SK-N-SH treated with all-trans-retinoic acid at 6 μM for 48 hours (cell line): Measurements from ENCODE around the gene NCOA4.
"Not testable (repeated sequence)": the region's sequence is repeated elsewhere in the genome, so short reads cannot be mapped to it uniquely, and the experiment has no call there.

Experiments used
- ATAC-seq: fragments of 200-7000 bp; cut with Tn5 transposase; 3 replicates; pipeline ENCODE4 v1.9.1; 2020; ENCODE audit warnings: mild to moderate bottlenecking, moderate library complexity
- ARNTL ChIP-seq: fragments of 450-650 bp; formaldehyde crosslinking; IDR thresholded peaks from 2 replicates; pipeline ENCODE4 v1.5.0; 2020; ENCODE audit warnings: low read depth, mild to moderate bottlenecking, moderate library complexity, borderline replicate concordance
- CREB5 ChIP-seq: fragments of 250-450 bp; sonication (Bioruptor Pico); IDR thresholded peaks from 2 replicates; pipeline ENCODE4 v1.5.1; 2020; ENCODE audit warnings: low read depth, mild to moderate bottlenecking, moderate library complexity
- CSDC2 ChIP-seq: fragments of 250-450 bp; sonication (Bioruptor Pico); IDR thresholded peaks from 2 replicates; pipeline ENCODE4 v1.5.0; 2020; ENCODE audit warnings: mild to moderate bottlenecking, moderate library complexity
- CSRNP3 ChIP-seq: fragments of 250-450 bp; sonication (Bioruptor Pico); IDR thresholded peaks from 2 replicates; pipeline ENCODE4 v1.5.1; 2021; ENCODE audit warnings: mild to moderate bottlenecking, moderate library complexity
- GLIS3 ChIP-seq: fragments of 250-450 bp; sonication (Bioruptor Pico); IDR thresholded peaks from 2 replicates; pipeline ENCODE4 v1.5.0; 2020; ENCODE audit warnings: mild to moderate bottlenecking, moderate library complexity
- OSR1 ChIP-seq: fragments of 250-450 bp; sonication (Bioruptor Pico); IDR thresholded peaks from 2 replicates; pipeline ENCODE4 v1.8.0; 2022; ENCODE audit warnings: moderate library complexity, mild to moderate bottlenecking, inconsistent platforms
- PATZ1 ChIP-seq: fragments of 250-450 bp; sonication (Bioruptor Pico); IDR thresholded peaks from 2 replicates; pipeline ENCODE4 v1.8.0; 2020; ENCODE audit warnings: mild to moderate bottlenecking, moderate library complexity, borderline replicate concordance
- PPARA ChIP-seq: fragments of 250-450 bp; sonication (Bioruptor Pico); IDR thresholded peaks from 2 replicates; pipeline ENCODE4 v1.5.0; 2020; ENCODE audit warnings: mild to moderate bottlenecking, borderline replicate concordance
- RARB ChIP-seq: fragments of 250-450 bp; sonication (Bioruptor Pico); IDR thresholded peaks from 2 replicates; pipeline ENCODE4 v1.8.0; 2021; ENCODE audit warnings: mild to moderate bottlenecking, moderate library complexity
- SNAI2 ChIP-seq: fragments of 250-450 bp; sonication (Bioruptor Pico); IDR thresholded peaks from 2 replicates; pipeline ENCODE4 v1.5.0; 2020; ENCODE audit warnings: mild to moderate bottlenecking, moderate library complexity
- TCF4 ChIP-seq: fragments of 250-450 bp; sonication (Bioruptor Pico); IDR thresholded peaks from 2 replicates; pipeline ENCODE4 v1.8.0; 2021; ENCODE audit warnings: mild to moderate bottlenecking, moderate library complexity, borderline replicate concordance
- TOX ChIP-seq: fragments of 250-450 bp; sonication (Bioruptor Pico); IDR thresholded peaks from 2 replicates; pipeline ENCODE4 v1.8.0; 2021; ENCODE audit warnings: mild to moderate bottlenecking, moderate library complexity, borderline replicate concordance
- TSHZ2 ChIP-seq: fragments of 250-450 bp; sonication (Bioruptor Pico); IDR thresholded peaks from 2 replicates; pipeline ENCODE4 v1.5.0; 2020; ENCODE audit warnings: mild to moderate bottlenecking, moderate library complexity
- ZC3H10 ChIP-seq: fragments of 250-450 bp; sonication (Bioruptor Pico); IDR thresholded peaks from 2 replicates; pipeline ENCODE4 v1.5.1; 2021; ENCODE audit warnings: mild to moderate bottlenecking, moderate library complexity
- ZFP30 ChIP-seq: fragments of 450-650 bp; formaldehyde crosslinking; IDR thresholded peaks from 2 replicates; pipeline ENCODE4 v1.5.0; 2022; ENCODE audit warnings: mild to moderate bottlenecking, moderate library complexity
- ZNF565 ChIP-seq: fragments of 450-650 bp; formaldehyde crosslinking; conservative IDR thresholded peaks from 2 replicates; pipeline ENCODE4 v1.5.0; 2020; ENCODE audit warnings: low read depth, mild to moderate bottlenecking, moderate library complexity
- ZNF70 ChIP-seq: fragments of 450-650 bp; formaldehyde crosslinking; IDR thresholded peaks from 2 replicates; pipeline ENCODE4 v1.5.0; 2020; ENCODE audit warnings: mild to moderate bottlenecking, moderate library complexity
- ZNF8 ChIP-seq: fragments of 450-650 bp; formaldehyde crosslinking; IDR thresholded peaks from 2 replicates; pipeline ENCODE4 v1.5.0; 2020; ENCODE audit warnings: mild to moderate bottlenecking, moderate library complexity

The NCOA4 gene

GRCh38 chr10:46005383-46005782 lies 25.0 kb downstream of the NCOA4 start:
- TF ChIP-seq CREB5 (no peak), ZNF565 (no peak), TOX (CRISPR knock-in tag) (no peak), PPARA (no peak), ZNF8 (CRISPR knock-in tag) (no peak), GLIS3 (CRISPR knock-in tag) (no peak), ZNF70 (CRISPR knock-in tag) (no peak), PATZ1 (CRISPR knock-in tag) (no peak), RARB (CRISPR knock-in tag) (no peak), TSHZ2 (CRISPR knock-in tag) (no peak), CSRNP3 (no peak), ZFP30 (CRISPR knock-in tag) (no peak), OSR1 (no peak)
- no peak for ATAC-seq

GRCh38 chr10:46004963-46005362 lies 25.5 kb downstream of the NCOA4 start:
- ATAC-seq = no peak
- no peak for TF ChIP-seq ZNF565
- TF ChIP-seq GLIS3 (CRISPR knock-in tag) = no peak
- no peak for TF ChIP-seq TOX (CRISPR knock-in tag)
- TF ChIP-seq OSR1 = no peak
- TF ChIP-seq, all 23 proteins: peak for 0

GRCh38 chr10:46002916-46003693 lies 27.3 kb downstream of the NCOA4 start:
- no peak for ATAC-seq
- TF ChIP-seq RARB (CRISPR knock-in tag) = no peak
- no peak for TF ChIP-seq TCF4 (CRISPR knock-in tag)
- TF ChIP-seq CSDC2 = no peak
- TF ChIP-seq PATZ1 (CRISPR knock-in tag) = no peak
- TF ChIP-seq PPARA = no peak
- TF ChIP-seq GLIS3 (CRISPR knock-in tag) = no peak
- no peak for TF ChIP-seq ZFP30 (CRISPR knock-in tag)
- TF ChIP-seq SNAI2 = no peak
- no peak for TF ChIP-seq ZC3H10 (CRISPR knock-in tag)
- no peak for TF ChIP-seq ZNF565
- TF ChIP-seq CREB5 = no peak
- TF ChIP-seq ARNTL (CRISPR knock-in tag) = no peak

- ATAC-seq = not testable (repeated sequence)
Observed at GRCh38 chr10:46002189-46002687, 28.2 kb downstream of the NCOA4 start.
